ENCODE results near the gene SLC5A7. TPM values are rescaled to one million over a fixed set of nuclear protein-coding genes. Genes with fewer than 3 reads are reported as not detected.

Gene SLC5A7
- total RNA-seq, 1 donor from 2014 or later = 0.30 TPM

DNA sequence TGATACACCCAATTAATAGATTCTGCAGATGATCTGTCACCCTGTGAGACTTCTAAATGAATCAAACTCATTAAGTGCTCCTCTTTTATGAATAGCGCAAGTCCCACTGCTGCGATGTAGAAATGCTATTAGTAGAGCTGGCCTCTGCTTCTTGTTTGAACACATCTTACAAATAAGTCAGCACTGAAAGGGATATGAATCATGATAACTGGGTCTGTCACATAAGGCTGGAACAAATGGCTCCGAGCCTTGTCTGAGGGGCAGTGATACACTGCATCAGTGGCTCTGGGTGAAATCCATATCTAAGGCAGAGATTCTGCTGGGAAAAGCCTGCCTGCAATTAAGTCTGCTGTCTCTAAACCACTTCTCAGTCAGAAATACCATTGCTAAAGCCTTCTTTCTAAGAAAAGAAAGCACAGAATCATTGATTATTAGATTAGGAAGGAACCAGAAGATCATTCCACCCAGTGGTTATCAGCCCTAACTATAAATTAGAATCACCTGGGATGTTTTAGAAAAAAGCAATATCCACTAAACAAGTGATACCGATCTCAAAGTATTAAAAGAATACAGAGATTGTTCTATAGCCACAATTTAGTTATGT is 75.2 kb downstream of the SLC5A7 start:
- no peaks in the 10 kb centered on the region for H3K4me1 ChIP-seq
- H3K9me3 ChIP-seq = no peaks in the 10 kb centered on the region
- DNase-seq (no peak), ATAC-seq (no peak)
- no peak overlapping the region for H3K4me3 ChIP-seq
- H3K27me3 ChIP-seq (ENCODE audit: low read depth) = no peaks in the 10 kb centered on the region
- no peak overlapping the region for H3K27ac ChIP-seq
- TF ChIP-seq, protein P1, sequence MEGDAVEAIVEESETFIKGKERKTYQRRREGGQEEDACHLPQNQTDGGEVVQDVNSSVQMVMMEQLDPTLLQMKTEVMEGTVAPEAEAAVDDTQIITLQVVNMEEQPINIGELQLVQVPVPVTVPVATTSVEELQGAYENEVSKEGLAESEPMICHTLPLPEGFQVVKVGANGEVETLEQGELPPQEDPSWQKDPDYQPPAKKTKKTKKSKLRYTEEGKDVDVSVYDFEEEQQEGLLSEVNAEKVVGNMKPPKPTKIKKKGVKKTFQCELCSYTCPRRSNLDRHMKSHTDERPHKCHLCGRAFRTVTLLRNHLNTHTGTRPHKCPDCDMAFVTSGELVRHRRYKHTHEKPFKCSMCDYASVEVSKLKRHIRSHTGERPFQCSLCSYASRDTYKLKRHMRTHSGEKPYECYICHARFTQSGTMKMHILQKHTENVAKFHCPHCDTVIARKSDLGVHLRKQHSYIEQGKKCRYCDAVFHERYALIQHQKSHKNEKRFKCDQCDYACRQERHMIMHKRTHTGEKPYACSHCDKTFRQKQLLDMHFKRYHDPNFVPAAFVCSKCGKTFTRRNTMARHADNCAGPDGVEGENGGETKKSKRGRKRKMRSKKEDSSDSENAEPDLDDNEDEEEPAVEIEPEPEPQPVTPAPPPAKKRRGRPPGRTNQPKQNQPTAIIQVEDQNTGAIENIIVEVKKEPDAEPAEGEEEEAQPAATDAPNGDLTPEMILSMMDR (IDR thresholded peaks at IDR 0.05) = no peak
- no peaks in the 10 kb centered on the region for H3K36me3 ChIP-seq
- intact Hi-C loops (cut with DNase I) = no loop called here

Other genes starting within 250 kb of the SLC5A7 start
- gene RGPD4, start 159.6 kb upstream of the SLC5A7 start, total RNA-seq = not detected

Measured in lower lobe of right lung (tissue), 2 donors.